Peyer's patch (tissue), 4 donors: Measurements from ENCODE around the gene TTC28.
"Not testable (repeated sequence)": the region's sequence is repeated elsewhere in the genome, so short reads cannot be mapped to it uniquely, and the experiment has no call there.

ENCODE experiments used
- POLR2A ChIP-seq, 2 donors: fragments of 450-650 bp; IDR thresholded peaks; one replicate each; pipeline ENCODE4 v1.5.1; 2017; ENCODE audit warnings: antibody characterized with exemption in 2 of 2, mild to moderate bottlenecking in 2 of 2, moderate library complexity in 2 of 2
- TF ChIP-seq, protein P1 (sequence below), 6 experiments: fragments of 450-650 bp in 4 of 6; fragments of 200-600 bp in 2 of 6; sonication (generic) in 1 of 6; IDR thresholded peaks; one replicate each; pipeline ENCODE4 v1.5.1; 2017 to 2019; ENCODE audit warnings: antibody characterized with exemption in 6 of 6, mild to moderate bottlenecking in 3 of 6, moderate library complexity in 1 of 6

GRCh38 chr22:28679611-28680287, at the start of gene TTC28:
- TF ChIP-seq, protein P1, sequence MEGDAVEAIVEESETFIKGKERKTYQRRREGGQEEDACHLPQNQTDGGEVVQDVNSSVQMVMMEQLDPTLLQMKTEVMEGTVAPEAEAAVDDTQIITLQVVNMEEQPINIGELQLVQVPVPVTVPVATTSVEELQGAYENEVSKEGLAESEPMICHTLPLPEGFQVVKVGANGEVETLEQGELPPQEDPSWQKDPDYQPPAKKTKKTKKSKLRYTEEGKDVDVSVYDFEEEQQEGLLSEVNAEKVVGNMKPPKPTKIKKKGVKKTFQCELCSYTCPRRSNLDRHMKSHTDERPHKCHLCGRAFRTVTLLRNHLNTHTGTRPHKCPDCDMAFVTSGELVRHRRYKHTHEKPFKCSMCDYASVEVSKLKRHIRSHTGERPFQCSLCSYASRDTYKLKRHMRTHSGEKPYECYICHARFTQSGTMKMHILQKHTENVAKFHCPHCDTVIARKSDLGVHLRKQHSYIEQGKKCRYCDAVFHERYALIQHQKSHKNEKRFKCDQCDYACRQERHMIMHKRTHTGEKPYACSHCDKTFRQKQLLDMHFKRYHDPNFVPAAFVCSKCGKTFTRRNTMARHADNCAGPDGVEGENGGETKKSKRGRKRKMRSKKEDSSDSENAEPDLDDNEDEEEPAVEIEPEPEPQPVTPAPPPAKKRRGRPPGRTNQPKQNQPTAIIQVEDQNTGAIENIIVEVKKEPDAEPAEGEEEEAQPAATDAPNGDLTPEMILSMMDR (IDR thresholded peaks at IDR 0.05): not testable (repeated sequence)
- not testable (repeated sequence) for TF ChIP-seq POLR2A (IDR thresholded peaks at IDR 0.05)
